Daoy (cell line): ENCODE measurements around the gene GPRIN2. TPM values are rescaled to one million over a fixed set of nuclear protein-coding genes. Genes with fewer than 3 reads are reported as not detected.

Experiments
- DNase-seq: peaks from one replicate; pipeline ENCODE4 v3.0.0-alpha.2; 2015; ENCODE audit warnings: low read depth
- total RNA-seq: library from RNA; depleted of rRNA; stranded (reverse); fragments of >200 nt; shearing (Covaris generic); gene quantifications from 2 replicates; pipeline ENCODE4 v1.2.3, GENCODE V29; 2014

GPRIN2 gene
- total RNA-seq, 1 experiment from 2014 or later: 0.23 TPM

GRCh38 chr10:46549171-46550075 is 7.0 kb downstream of the GPRIN2 start:
- DNase-seq: no peak

GRCh38 chr10:46548498-46549090 is 7.9 kb downstream of the GPRIN2 start:
- peak; percentile 17 for DNase-seq

GRCh38 chr10:46547541-46548497 is 8.6 kb downstream of the GPRIN2 start:
- no peak for DNase-seq

- no peak for DNase-seq
Observed at GRCh38 chr10:46546591-46547540, 9.6 kb downstream of the GPRIN2 start.

DNA sequence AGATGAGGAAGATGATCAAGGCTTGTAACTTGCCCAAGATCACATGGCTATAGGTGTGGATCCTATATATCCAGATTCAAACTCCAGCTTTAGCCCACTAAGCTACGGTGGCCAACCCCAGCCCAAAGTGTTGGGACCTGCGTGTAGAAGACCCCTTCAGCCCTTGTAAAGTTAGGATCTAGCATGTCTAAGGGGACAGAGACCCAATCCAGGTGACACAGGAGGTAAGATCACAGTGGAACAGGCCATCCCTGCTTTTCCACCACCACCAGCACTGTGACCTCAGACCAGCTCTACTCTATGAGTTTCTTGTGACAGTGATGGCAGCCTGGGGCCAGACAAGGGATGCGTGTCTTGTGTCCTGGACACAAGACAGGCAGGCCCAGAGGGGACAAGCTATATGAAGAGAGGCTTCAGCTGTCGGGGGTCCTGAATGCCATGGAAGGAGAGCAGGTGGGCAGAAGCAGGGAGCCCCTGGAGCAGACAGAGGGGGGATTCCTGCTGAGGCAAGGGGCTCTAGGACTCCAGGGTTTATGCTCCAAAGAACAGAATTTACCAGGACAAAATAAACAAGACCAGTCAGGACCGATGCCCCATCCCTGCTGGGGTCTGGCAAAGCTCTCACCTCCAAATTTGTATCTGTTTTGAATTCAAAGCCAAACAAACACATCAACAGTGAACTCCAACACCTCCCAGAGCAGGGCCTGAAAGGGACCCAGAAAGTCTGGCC is 10.4 kb downstream of the GPRIN2 start:
- DNase-seq: no peak

DNA sequence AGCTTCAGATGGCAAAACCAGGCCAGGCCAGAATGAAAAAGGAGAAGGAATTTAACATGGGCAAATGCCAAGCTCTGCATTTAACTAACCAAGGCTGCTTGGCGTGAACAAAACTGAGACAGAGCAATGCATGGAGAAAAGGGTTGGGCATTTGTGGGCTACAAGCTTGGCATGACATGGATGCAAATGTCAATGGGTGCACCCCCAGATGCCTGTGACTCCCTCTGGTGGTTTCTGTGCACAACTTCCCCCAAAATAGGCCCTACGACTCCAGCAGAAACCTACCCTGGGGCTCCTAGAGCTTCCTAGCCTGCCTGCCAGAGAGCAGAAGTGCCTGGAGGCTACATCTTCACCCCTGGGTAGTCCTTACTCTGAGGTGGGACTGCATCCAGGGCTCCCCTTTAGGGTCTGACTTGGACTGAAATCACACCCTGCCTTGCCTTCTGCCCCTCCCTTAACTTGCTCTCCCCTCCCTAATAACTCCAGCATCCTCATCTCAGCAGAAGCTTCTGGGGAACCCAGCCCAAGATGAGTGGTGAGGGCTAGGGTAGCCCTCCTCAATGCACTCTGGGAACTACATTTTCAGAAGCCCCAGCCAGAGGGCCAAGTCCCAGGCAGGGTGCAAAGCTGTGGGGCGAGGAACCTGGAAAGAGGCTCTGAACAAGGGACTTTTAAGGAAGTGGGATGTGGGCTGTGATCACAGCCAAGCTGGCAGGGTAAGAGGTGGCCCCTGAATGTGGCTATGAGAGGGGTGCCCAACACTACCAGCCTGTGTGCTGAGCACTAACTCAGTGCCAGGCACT is 11.3 kb downstream of the GPRIN2 start:
- no peak for DNase-seq

GRCh38 chr10:46543466-46544377 is 12.7 kb downstream of the GPRIN2 start:
- DNase-seq: no peak

DNA sequence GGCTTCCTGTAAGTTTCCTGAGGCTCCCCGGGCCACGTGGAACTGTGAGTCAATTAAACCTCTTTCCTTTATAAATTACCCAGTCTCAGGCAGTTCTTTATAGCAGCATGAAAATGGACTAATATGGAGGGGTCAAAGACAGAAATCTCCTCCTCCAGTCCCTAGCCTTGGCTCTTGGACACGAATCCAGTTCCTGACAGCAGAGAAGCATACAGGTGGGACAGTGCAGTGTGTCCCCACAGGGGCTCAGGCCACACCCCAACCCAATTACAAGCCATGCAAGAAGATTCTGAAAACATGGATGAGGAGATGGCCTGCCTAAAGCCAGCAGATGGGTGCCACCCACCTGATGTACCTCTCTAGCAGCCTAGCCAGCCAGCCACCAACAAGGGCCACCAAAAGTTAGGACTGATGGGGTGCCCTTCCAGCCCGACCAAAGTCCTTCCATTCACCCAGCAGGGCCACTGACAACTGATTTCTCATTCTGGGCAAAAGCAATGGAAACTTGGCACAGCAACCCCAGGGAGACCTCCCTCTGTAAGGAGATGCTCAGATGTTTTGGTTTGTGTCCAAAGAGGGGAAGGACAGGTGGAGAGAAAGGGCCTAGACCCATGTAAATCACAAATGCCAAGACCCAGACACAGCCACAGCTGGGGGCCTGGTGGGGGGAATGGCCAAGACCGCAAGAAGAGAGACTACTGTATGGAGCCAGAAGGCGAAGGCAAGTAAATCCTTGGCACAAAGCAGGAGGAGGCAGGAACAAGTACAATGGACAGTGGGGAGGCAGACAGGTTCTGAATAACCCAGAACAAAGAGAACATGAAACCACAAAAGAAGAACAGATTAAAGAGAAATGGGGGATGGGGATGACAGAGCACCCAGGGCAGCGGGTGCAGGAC is 13.6 kb downstream of the GPRIN2 start:
- no peak for DNase-seq

DNA sequence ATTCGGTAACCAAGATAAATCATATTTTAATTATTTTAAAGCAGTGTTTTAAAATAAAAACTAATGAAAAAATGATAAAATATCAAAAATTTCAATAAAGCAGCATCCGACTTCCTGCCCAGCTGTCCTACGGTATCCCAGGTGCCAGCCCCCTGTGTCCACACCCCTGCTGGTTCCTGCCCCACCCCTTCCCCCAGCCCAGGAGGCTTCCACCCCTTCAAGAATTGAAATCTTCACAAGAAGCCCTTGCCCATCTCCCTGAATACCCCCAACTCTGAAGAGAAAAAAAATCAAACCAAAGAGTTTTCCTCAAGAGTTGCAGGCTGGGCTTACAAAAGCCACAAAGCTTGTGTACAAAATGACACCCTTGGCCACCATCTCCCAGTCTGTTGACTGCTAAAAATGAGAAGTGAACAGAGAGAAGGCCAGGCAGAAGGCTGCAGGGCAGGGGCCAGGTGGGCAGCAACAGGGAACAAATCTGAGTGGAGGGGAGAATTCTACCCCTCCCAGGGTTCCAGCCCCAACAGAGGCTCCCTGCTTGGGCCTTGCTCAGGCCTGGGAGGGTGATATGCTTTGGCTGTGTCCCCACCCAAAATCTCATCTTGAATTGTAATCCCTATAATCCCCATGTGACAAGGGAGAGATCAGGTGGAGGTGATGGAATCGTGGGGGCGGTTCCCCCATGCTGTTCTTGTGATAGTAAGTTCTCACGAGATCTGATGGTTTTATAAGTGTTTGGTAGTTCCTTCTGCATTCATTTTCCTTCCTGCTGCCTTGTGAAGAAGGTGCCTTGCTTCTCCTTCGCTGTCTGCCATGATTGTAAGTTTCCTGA is 14.5 kb downstream of the GPRIN2 start:
- no peak for DNase-seq

GRCh38 chr10:46541017-46541661 is 15.3 kb downstream of the GPRIN2 start:
- DNase-seq: no peak

GRCh38 chr10:46540412-46541016 is 15.9 kb downstream of the GPRIN2 start:
- no peak for DNase-seq

GRCh38 chr10:46539596-46540411 is 16.7 kb downstream of the GPRIN2 start:
- DNase-seq: peak; percentile 19

DNA sequence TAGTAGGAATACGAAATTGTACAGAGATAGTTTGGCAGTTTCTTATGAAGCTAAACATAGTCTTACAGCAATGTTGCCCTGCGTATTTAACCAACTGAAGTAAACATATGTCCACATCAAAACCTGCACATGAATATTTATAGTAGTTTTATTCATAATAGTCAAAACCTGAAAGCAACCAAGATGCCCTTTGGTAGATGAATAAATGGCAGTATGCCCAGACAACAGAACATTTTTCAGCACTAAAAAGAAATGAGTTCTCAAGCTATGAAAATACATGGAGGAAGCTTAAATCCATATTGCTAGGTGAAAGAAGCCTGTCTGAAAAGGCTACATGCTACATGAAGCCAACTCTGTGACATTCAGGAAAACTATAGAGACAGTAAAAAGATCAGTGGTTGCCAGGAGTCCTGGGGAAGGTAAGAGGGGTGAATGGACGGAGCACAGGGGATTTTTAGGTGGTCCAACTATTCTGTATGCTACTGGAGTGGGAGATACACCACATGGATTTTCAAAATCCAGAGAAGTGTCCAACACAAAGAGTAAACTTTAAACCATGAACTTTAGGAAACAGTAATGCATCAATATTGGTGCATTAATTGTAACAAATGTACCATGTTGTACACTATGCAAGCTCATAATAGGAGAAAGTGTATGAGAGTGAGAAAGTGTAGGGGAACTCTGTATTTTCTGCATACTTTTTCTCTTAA is 17.6 kb downstream of the GPRIN2 start:
- DNase-seq: no peak

DNA sequence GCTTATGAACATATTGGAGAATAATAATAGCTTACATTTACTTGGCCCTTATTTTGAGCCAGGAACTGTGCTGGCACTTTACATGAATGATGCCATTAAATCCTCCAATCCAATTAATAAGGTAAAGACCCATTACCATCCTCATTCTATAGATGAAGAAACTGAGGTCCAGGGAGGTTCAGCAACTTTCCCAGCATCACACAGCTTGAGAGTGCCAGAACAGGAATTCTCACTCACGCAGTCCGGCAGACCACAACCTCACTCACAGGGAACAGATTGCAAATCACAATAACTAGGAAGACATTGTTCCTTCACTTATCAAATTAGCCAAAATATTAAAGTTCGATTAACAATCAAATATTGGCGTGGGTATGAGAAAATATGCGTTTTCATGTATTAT is 18.3 kb downstream of the GPRIN2 start:
- no peak for DNase-seq
